Ovary (tissue), 3 donors: ENCODE measurements around the gene PTPRN2.

Source experiments
- CTCF ChIP-seq, 3 donors: fragments of 450-650 bp in 2 of 3; fragments of 200-600 bp in 1 of 3; IDR thresholded peaks; one replicate each; pipeline versions ENCODE4 v1.5.1 to v1.8.0; 2016 to 2022; ENCODE audit warnings: antibody characterized with exemption in 3 of 3, mild to moderate bottlenecking in 1 of 3
- POLR2A ChIP-seq: fragments of 450-650 bp; IDR thresholded peaks from one replicate; pipeline ENCODE4 v1.6.1; 2017; ENCODE audit warnings: antibody characterized with exemption, mild to moderate bottlenecking, moderate library complexity
- donor health status: DM: no; HTN: no; CAD: no.

- TF ChIP-seq CTCF (IDR thresholded peaks at IDR 0.05), result no peak
- no peak for TF ChIP-seq POLR2A
Measured at GRCh38 chr7:157664871-157665633, 922.6 kb downstream of the PTPRN2 start.
